NCI-H1092 treated with DMSO at 0.1 percent for 48 hours (cell line): Measurements from ENCODE around the gene SUN1.

Experiments used
- DNase-seq: peaks from one replicate; lab custom pipeline; 2025; lab: John Stamatoyannopoulos, UW

The SUN1 gene

DNA sequence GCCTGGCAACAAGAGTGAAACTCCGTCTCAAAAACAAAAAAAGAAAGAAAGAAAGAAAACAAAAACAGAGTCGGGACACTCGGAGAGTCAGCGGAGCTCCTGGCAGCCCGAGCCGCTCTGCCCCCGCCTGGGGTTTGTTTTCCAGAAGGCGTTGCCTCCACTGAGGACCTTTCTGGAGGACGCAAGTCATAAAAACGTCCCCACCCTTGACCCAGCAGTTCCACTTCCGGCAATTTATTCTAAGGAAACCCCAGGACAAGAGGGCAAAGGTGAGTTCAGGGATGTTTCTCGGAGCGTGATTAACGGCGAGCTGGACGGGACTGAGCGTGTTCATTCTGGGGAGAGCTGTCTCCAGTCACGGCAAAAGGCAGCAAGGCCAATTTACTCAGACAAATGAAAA lies 27.0 kb upstream of the SUN1 start:
- DNase-seq, result no peak

DNA sequence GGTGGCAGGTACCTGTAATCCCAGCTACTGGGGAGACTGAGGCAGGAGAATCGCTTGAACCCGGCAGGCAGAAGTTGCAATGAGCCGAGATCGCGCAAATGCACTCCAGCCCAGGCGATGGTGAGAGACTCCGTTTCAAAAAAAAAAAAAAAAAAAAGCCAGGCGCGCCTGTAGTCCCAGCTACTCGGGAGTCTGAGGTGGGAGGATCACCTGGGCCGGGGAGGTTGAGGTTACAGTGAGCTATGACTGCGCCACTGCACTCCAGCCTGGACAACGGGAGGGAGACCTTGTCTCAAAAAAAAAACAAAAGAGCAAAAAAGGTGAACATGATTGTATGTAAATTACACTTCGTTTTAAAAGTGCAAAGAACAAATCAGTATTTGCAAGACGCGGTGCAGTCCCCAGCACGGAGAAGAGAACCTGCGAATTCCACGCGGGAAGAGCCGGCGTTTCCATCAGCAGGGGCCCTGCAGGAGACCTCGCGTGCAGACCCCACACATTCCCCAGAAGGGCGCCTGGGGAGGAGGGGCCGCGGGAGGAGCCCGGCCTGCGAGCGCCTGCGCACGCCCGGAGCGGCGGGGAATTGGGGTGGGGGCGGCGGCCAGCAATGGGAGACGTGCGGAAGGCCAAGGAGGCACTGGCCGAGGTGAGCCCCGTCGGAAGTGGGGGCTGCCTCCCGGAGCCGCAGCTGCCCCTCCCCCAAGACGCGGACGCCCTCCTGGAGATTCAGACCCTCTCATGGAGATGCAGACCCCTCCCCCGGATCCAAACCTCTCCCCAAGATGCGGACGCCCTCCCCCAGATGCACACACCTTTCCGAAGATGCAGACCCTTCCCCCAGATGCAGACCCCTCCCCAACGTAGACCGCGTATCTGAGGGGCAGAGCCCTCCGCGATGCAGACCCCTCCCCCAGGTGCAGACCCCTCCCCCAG lies 16.7 kb upstream of the SUN1 start:
- DNase-seq, result peak; percentile 77

DNA sequence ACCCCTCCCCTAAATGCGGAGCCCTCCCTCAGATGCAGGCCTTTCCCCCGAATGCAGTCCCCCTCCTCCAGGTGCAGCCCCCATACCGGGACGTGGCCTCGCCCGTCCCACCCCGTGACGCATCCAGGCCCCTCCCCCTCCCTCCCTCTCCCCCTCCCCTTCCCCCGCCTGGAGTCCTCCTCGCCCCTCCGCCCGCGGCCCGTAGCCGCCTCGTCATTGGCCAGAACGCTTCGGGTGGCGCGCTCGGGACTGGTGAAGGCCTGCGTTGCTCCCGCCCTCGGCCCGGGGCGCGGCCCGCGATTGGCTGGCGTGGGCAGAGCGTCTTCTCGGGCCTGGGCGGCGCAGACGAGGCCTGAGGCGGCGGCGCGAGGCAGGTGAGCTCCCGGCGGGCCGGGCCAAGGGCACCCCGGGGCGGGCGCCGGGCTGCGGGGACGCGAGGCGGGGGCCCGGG lies 16.0 kb upstream of the SUN1 start:
- DNase-seq, result peak; percentile 98

DNA sequence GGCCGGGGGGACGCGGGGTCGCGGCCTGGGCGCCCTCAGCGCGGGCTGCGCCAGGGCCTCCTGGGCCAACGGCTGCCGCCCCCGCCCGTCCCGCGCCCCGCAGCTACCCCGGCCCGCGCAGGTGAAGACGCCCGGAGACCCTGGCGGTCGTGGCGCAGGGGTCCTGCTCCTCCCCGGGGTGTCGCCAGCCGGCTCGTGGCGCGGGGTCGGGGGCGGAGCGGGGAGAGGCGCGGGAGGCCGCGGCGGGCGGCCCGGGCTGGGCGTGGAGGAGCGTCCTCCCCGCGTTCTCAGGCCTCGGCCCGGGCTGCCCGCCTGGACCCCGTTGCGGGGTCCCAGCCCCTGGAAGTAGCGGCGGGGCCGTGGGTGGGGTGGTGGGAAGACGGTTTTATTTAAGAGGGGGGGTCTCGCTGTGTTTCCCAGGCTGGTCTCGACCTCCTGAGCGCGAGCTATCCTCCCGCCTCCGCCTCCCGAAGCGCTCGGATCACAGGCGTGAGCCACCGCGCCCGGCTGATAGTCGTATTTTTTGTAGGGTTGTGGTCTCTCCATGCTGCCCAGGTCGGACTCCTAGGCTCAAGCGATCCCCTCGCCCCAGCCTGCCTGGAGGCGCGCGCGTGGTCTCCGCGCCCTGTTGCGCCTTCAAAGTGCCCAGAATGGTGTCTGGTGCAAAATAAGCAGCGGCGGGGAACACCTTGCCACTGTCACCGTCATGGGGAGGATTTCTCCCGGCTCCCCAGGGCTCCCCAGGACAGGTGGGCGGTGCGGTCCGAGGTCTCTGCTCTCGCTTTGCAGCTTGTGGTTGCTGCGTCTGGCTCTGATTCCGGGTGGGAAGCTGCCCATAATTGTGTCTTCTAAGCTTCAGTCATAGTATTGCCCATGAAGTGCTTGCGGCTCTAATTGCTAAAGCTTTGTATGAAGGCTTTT lies 15.3 kb upstream of the SUN1 start:
- DNase-seq, result peak; percentile 52

DNA sequence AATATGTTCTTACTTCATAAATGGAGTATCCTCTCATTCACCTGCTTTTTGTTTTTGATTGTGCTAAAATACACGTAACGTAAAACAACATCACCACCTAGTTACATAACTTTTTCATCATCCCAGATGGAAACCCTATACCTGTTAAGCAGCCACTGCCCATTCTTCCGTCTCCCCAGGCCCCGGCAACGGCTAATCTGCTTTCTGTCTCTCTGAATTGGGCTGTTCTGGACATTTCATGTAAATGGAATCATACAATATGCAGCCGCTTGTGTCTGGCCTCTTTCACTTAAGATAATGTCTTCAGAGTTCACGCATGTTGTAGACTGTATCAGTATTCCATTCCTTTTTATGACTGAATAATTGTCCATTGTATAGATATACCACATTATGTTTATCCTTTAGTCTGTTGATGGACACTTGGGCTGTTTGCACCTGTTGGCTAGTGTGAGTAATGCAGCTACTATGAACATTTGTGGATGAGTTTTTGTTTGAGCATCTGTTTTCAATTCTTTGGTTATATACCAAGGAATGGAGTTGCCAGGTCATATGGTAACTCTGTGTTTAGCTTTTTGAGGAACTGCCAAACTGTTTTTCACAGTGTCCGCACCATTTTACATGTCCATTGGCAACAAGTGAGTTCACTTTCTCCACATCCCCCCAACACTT lies 14.1 kb upstream of the SUN1 start:
- DNase-seq, result no peak

DNA sequence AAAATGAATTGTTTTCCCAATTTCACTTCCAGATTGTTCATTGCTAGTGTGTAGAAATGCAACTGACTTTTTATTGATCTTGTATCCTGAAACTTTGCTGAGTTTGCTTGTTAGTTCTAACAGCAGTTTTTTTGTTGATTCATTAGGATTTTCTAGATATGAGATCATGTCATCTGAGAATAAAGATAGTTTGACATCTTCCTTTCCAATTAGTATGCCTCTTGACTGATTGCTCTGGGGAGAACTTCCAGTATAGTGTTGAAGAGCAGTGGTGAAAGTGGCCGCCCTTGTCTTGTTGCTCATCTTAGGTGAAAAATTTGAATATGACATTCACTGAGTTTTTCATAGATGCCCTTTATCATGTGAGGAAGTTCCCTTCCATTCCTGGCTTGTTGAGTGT lies 11.9 kb upstream of the SUN1 start:
- DNase-seq, result no peak

DNA sequence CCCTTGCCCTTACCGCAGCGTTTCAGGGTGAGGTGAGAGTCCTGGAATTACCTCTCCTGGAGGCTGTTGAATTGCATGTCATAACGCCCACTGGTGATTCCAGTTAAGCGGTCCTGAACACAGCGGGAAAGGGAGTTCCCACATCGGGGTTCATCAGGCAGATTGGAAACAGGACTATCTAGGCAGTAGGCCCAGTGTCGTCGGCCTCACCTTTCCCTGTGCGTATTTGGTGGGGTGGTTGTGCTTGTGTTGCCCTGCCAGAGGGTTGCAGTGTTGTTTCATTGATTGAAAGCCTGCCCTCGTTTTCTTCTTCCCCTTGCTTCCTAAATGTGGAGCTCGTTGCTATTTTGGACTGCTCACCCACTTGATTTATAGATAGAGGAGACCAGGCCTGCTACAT lies 10.6 kb upstream of the SUN1 start:
- no peak for DNase-seq

DNA sequence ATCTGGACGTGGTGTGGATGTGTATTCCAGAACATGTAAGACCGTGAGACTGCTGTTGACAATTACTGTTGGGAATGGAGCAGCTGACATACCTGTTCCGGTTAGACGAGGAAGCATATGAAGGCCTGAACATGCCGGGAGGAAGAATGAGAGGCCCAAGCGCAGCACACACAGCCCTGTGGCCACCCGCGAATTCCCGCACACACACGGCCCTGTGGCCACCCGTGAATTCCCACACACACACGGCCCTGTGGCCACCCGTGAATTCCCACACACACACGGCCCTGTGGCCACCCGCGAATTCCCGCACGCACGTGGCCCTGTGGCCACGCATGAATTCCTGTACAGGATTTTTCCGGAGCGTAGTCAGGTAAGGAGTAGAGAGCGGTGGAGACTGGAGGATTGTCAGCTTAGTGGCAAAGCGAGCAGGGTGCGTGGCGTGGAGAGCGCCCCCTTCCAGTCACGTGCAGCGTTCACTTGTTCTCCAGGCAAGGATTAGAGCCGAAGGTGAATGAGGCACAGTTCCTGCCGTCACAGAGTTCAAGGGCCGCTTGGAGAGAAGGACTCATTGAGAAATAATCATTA lies 9.5 kb upstream of the SUN1 start:
- DNase-seq, result no peak

DNA sequence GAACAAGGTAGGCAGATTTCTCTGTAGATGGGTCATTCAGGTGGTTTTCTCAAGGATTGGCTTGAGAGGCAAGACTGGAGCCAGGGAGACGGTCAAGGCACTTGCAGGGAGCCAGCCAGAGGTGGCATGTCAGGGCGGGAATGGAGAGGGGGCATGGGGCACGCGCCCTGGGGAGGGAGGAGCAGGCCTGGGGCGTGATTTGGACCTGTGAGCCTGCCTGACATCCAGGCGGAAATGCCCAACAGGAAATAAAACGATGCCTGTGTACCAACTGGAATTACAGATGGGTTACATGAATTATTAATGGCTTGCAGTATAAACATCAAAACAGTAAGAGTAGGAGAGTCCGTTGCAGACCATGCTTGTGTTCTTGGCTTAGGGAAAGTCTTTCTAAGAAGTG lies 8.6 kb upstream of the SUN1 start:
- DNase-seq, result no peak

DNA sequence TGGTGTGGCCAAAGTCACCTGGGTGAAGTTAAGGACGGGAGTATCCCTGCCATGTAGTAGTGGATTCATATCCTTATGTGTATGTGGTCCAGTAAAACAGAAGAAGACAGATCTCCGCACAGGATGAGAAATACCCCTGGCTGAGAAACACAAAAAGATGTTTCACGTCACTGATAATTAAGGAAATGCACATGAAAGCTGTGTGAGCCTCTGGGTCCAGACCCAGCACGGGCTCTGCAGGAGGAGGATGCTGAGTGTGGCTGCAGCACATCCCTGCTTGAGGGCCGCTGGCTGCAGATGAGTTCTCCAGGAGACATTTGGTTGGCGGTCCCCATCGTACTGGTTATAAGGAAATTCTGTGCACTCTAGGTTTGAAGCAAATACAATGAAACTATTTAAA lies 8.2 kb upstream of the SUN1 start:
- no peak for DNase-seq

DNA sequence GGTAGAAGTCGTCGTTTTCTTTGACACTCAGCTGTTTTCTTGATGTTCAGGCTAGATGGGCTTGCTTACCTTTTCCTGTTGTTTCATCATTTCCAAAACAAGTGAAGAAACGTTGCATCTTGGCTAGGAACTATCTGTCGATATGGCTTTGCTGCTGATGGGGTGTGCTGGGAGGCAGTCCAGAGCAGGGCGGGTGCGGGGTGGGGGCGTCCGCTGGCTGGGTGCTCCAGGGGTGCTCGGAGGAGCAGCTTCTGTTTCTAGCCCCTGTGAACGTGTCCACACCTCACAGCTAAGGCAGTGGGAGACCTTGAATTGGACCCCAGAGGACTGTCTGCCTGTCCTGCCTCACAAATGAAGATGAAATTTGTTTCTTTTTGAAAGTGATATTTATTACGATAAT lies 7.6 kb upstream of the SUN1 start:
- DNase-seq, result no peak

DNA sequence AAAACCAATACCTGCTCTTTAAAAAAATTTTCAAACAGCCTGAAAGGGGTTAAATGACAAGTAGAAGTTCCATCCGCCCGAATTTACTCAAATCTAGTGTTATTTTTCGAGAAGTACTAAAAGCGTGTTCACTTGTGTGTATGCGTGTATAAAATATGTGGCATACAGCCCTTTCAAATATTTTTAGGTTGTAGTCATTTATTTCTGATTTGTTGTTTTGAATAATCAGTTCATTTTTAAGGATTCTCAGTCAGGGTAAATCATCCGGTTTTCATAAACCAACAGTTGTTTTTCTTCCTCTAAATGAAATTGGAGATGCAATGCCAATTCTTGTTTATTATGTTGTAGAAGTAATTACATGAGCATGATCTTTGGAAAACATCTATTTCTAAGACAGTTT lies 6.9 kb upstream of the SUN1 start:
- DNase-seq, result no peak

DNA sequence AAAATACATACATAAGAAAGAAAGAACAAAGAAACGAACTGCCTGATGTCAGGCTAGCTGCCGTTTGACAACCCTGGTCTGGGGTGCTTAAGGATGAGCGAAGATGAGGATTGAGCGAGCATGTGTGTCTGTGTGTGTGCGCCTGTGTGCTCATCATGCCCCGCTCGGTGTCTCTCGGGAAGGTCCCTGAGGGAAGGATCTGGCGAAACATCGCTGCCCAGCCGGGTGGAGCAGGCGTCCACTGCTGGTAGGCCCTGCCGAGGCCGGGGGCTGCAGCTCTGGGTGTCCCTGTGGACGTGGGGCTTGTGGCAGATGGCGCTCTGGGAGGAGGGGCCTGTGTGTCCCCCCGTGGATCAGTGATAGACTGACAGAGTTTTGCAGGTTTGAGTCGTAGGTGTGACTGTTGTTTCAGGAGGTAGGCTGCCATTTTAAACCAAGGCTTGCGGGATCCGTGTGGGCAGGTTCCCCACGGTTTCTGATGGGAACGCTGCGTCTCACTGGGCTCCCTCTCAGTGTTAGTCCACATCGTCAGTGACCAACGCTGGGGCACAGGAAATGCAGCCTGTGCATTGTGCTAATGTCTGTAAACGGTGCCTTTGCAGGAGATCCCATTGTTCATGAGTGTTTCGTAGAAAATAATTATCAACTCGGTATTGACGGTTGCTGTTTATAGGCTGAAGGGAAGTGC lies 5.9 kb upstream of the SUN1 start:
- no peak for DNase-seq

DNA sequence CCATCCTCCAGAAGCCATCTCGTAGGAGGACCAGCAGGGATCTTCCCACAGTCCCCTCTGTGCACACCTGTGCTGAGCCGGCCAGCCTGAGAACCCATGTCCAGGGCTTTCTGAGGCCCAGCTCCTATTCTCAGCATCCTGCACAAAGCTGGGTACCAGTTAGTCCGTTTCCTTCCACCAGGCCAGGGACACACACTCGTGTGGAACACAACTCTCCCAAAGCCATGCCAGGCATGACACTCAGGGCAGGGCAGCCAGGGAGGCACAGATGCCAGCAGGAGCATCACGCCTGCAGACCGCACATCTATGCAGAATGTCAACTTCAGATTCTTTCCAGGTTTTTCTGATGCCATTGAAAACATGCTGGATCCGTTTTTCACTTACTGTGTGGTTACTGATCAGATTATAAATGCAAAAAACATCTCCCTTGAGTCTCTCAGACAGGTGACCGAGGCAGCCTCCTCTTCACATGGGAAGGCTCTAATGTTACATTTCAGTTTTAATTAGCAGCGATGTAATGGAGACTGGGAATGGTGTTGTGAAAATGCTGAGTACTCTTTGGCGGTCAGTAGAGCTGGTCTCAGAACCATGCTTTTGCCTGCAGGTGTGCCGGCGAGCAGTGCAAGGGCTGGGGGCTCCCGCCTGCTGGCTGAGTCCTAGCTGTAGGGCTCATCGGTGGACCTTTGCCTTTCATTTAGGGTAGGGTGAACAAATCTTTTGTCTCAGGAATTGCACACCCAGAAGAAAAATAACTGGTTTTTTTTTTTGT lies 3.3 kb upstream of the SUN1 start:
- DNase-seq, result no peak

DNA sequence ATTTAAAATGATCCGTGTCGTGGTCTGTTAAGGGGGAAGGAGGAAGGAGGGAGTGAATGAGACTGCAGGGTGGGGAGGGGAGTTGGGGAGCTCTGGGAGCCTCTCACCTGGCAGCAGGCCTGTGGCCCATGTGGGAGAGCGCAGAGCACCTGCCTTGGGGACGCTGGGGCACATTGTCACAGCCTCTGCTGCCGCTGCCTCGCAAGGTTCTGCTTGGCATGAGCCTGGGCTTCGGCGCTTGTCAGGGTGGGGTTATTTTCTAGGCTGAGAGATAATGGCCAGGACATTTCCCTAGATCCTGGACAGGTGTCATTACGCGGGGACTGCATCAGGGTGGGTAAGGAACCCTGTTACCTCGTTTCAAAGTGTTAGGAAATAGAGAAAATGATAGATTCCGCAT lies 2.2 kb upstream of the SUN1 start:
- no peak for DNase-seq

DNA sequence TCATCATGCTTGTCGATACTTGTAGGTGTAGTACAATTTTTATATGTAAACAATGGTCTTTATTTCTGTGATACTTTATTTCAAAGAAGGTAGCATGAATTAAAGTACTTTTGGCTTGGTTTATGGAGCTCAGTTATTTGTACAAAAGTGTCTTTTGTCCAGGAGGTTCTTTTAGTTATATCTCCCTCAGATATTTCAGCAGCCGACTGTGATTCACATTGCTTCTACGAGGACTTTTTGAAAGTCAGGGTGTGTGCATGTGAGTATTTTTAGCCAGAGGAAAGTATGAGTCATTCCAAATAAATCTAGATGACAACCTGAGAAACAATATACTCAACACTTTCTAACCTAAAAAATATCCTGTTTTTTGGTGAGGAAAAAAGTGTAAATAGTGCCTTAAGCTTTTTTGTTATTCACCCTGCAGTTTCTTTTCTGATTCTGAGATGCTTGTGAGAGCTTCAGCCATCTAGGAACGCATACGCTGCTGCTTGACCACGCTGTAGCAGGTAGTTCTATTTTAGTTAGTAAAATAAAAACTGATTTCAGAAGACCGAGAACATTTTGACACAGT lies 595 bp upstream of the SUN1 start:
- DNase-seq, result no peak

DNA sequence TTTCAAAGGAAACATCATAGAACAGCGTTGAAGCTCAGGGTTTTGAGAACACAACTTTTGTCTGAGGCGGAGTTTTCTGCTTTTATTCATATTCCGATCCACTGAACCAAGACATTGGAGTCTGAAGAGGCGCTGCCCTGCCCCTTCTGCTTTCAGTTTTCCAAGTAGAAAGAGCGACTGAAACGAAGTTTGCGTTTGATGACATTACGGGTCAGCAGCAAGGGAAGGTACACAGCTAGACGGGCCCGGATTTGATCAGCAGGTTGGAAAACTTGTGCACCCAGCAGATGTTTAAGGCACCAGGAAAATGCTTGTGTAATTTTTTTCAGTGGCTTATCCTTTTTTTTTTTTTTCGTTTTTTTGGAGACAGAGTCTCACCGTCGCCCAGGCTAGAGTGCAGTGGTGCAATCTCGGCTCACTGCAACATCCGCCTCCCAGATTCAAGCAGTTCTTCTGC lies 720 bp downstream of the SUN1 start:
- no peak for DNase-seq

DNA sequence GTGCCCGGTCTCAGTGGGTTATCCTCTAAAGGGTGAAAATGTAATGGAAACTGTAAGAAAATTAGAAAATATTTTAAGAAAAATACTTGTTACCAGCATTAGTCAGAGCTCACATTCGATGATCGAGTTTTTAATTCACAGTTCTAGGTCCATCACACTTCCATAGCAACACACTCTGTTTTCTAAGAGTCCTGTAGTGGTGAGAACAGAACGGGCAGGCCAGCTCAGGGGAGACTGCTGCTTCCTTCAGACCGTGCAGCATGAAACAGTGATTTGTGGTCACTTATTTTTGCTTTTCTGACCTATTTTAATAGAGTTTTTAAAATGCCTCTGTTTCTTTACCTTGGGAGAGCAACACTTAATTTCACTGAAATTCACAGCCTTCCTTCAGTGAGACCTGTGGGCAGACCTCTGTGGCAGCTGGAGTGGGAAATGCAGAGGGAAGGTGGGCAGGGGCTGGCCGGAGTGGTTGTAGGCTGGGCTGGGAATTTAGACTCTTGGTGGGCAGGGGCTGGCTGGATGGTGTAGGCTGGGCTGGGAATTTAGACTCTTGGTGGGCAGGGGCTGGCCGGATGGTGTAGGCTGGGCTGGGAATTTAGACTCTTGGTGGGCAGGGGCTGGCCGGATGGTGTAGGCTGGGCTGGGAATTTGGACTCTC lies 1.5 kb downstream of the SUN1 start:
- DNase-seq, result no peak

DNA sequence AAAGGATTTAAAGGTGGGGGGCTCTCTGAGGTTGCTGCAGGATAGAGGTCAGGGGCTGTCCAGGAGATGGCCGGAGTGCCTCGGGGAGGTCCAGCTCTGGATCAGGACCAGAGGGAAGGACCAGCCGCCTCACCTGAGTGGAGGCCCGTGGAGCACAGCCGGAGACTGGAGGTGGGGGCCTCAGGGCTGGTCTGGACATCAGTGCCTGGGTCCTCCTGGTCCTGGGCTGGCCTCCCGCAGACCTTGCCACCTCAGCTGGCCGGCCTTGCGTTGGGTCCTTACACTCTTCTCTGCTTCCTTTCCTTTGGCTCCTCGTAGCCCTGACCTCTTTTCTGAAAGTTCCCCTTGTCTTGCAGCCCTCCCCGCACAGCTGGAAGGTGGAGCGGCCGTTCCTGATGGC lies 2.0 kb downstream of the SUN1 start:
- DNase-seq, result no peak

DNA sequence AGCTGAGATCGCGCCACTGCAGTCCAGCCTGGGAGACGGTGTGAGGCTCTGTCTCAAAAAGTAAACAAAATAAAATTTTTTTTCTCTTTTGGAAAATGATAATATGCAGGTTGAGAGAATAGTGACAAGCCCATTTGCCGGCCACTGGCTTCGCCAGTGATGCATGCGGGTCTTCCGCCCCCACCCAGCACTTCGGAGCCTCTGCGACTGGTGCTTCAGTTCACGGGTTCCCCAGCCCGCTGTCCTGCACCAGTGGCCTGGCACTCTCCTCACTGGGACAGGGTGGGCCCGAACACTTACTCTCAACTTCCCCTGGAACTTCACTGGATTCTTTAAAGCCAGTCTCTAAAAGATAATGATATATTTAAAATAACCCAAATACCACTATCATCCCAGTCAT lies 2.7 kb downstream of the SUN1 start:
- no peak for DNase-seq
